ENCODE data around the gene SNCB.

DNA sequence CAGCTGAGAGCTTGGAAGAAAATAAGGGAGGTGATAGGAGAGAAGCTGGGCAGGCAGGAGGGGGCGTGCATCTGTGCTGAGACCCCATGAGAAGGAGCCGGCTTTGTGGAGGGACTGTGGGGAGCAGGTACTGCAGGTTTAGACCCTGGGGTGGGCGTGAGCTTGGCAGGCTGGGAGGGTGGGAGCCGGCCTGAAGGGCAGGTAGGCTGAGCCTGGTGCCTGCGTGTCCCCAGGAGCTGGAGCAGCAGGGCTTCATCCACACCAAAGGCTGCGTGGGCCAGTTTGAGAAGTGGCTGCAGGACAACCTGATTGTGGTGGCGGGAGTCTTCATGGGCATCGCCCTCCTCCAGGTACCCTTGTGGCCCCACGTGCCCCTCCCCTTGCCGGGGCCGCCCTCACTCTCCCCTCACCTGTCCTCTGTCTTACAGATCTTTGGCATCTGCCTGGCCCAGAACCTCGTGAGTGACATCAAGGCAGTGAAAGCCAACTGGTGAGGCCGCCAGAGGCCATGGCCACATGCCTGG, 26.2 kb upstream of the SNCB start:
- TF ChIP-seq, protein P1, sequence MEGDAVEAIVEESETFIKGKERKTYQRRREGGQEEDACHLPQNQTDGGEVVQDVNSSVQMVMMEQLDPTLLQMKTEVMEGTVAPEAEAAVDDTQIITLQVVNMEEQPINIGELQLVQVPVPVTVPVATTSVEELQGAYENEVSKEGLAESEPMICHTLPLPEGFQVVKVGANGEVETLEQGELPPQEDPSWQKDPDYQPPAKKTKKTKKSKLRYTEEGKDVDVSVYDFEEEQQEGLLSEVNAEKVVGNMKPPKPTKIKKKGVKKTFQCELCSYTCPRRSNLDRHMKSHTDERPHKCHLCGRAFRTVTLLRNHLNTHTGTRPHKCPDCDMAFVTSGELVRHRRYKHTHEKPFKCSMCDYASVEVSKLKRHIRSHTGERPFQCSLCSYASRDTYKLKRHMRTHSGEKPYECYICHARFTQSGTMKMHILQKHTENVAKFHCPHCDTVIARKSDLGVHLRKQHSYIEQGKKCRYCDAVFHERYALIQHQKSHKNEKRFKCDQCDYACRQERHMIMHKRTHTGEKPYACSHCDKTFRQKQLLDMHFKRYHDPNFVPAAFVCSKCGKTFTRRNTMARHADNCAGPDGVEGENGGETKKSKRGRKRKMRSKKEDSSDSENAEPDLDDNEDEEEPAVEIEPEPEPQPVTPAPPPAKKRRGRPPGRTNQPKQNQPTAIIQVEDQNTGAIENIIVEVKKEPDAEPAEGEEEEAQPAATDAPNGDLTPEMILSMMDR (conservative IDR thresholded peaks at IDR 0.05; ENCODE audit: low read depth, low read length) = no peak
- TF ChIP-seq EZH2 (IDR thresholded peaks at IDR 0.05; ENCODE audit: low read length, unreplicated experiment) (no peak), EZH2phosphoT487 (IDR thresholded peaks at IDR 0.05; ENCODE audit: borderline replicate concordance, low read length) (no peak)

Data from PC-3 (cell line).